Omental fat pad (tissue), 4 donors: ENCODE measurements around the gene LEFTY1. TPM values are rescaled to one million over a fixed set of nuclear protein-coding genes. Genes with fewer than 3 reads are reported as not detected.
A peak's percentile ranks its signal among the peaks of the same experiment; 100 is the strongest.
"Not testable (repeated sequence)": the region's sequence is repeated elsewhere in the genome, so short reads cannot be mapped to it uniquely, and the experiment has no call there.

Experiments used
- ATAC-seq: fragments of 150-250 bp; one replicate; pipeline ENCODE4 v1.9.1; 2016; ENCODE audit warnings: mild to moderate bottlenecking, moderate library complexity; ENCODE audit not compliant: low FRiP score
- DNase-seq: peaks from one replicate; pipeline ENCODE4 v3.0.0-alpha.2; 2019; ENCODE audit warnings: low spot score
- CTCF ChIP-seq, 3 donors: fragments of 450-650 bp; IDR thresholded peaks; one replicate each; pipeline ENCODE4 v1.5.1; 2016 to 2017; ENCODE audit warnings: antibody characterized with exemption in 3 of 3, mild to moderate bottlenecking in 3 of 3, moderate library complexity in 2 of 3
- total RNA-seq, 4 donors: library from RNA; depleted of rRNA; stranded (reverse); fragments of >200 nt; gene quantifications; one replicate each; pipeline ENCODE4 v1.1.0, GENCODE V29; 2016

The LEFTY1 gene
- total RNA-seq, 4 donors from 2014 or later: 0.44 TPM; not detected in 3

GRCh38 chr1:225930566-225930965 lies 41.6 kb upstream of the LEFTY1 start:
- ATAC-seq (no peak), DNase-seq (no peak)
- TF ChIP-seq CTCF (IDR thresholded peaks at IDR 0.05): no peak

GRCh38 chr1:225929462-225929861 lies 40.5 kb upstream of the LEFTY1 start:
- not testable (repeated sequence) for DNase-seq, ATAC-seq

GRCh38 chr1:225928186-225929175 lies 39.5 kb upstream of the LEFTY1 start:
- ATAC-seq (no peak), DNase-seq (no peak)
- no peak for TF ChIP-seq CTCF (IDR thresholded peaks at IDR 0.05)

GRCh38 chr1:225926551-225927113 lies 37.7 kb upstream of the LEFTY1 start:
- ATAC-seq (no peak), DNase-seq (no peak)
- TF ChIP-seq CTCF (IDR thresholded peaks at IDR 0.05): no peak

GRCh38 chr1:225923692-225924555 lies 35.0 kb upstream of the LEFTY1 start, which contains the start of gene PYCR2:
PYCR2 (minus strand) TSS chr1:225924250; CDS start chr1:225924110, 140 bp downstream.
- TF ChIP-seq CTCF (IDR thresholded peaks at IDR 0.05): no peak
- DNase-seq: peak; percentile 69
- ATAC-seq: peak; percentile 98

- no peak for TF ChIP-seq CTCF (IDR thresholded peaks at IDR 0.05)
- ATAC-seq: no peak
- DNase-seq: no peak
These were observed 34.4 kb upstream of the LEFTY1 start for GRCh38 chr1:225923381-225923691.
